ENCODE results near the gene GPX4. TPM values are rescaled to one million over a fixed set of nuclear protein-coding genes. Genes with fewer than 3 reads are reported as not detected.
A peak's percentile ranks its signal among the peaks of the same experiment; 100 is the strongest.

Gene GPX4
- polyA plus RNA-seq, 3 donors: 459 to 508 (median 493) TPM

- Histone ChIP-seq H4K20me1 (ENCODE audit: insufficient read depth, low read length) (peaks cover 42% of the 10 kb centered on the region), H3K4me1 (ENCODE audit: control insufficient read depth in 1 of 2, insufficient read depth in 2 of 2, low read length in 2 of 2) (peaks cover 46 to 56% of the 10 kb centered on the region in 2 donors), H3K9ac (ENCODE audit: insufficient read depth, low read length, poor library complexity, severe bottlenecking) (no peak overlapping the region), H3K27me3 (ENCODE audit: control insufficient read depth in 2 of 2, insufficient read depth in 2 of 2, low read length in 2 of 2) (no peaks in the 10 kb centered on the region), H3K4me3 (replicated peaks in 1 of 3; ENCODE audit: low read depth in 2 of 3, low read length in 3 of 3) (peak overlapping the region in 1 of 3 experiments; percentile 100), H3K9me3 (replicated peaks in 1 of 2; ENCODE audit: control insufficient read depth in 1 of 2, insufficient read depth in 1 of 2, low read length in 2 of 2) (no peaks in the 10 kb centered on the region), H2AFZ (ENCODE audit: insufficient read depth, low read depth, low read length, poor library complexity, severe bottlenecking) (no peak overlapping the region), H3K4me2 (replicated peaks; ENCODE audit: extremely low read depth, low read length, poor library complexity, severe bottlenecking) (no peak overlapping the region), H3K36me3 (replicated peaks in 1 of 2; ENCODE audit: control insufficient read depth in 1 of 2, insufficient read depth in 2 of 2, low read length in 2 of 2) (peaks cover 0 to 4% of the 10 kb centered on the region in 2 donors), H3K79me2 (ENCODE audit: insufficient read depth, low read length) (peaks cover 29% of the 10 kb centered on the region), H3K27ac (ENCODE audit: low read depth in 1 of 2, low read length in 2 of 2) (no peak overlapping the region)
- Mint-ChIP-seq H3K4me3 (peak overlapping the region in 1 of 2 donors; percentile 12), H3K4me1 (peaks cover 37% of the 10 kb centered on the region), H3K36me3 (peaks cover 9 to 16% of the 10 kb centered on the region in 2 donors), H3K9me3 (peaks cover 0 to 9% (median 0%) of the 10 kb centered on the region in 7 donors), H3K27ac (peak overlapping the region in 1 of 7 donors; percentile 43), H3K27me3 (ENCODE audit: low read depth in 3 of 3) (peaks cover 0 to 2% (median 2%) of the 10 kb centered on the region in 3 donors)
- intact Hi-C loops (cut with micrococcal nuclease): no loop called here
- no peak for TF ChIP-seq CTCF (IDR thresholded peaks at IDR 0.05)
- no peak for DNase-seq
- 94% methylated on average over 22 of the region's 37 CpGs for WGBS (ENCODE audit: insufficient coverage)
These were observed 39.7 kb upstream of the GPX4 start for GRCh38 chr19:1063909-1064660.

DNA sequence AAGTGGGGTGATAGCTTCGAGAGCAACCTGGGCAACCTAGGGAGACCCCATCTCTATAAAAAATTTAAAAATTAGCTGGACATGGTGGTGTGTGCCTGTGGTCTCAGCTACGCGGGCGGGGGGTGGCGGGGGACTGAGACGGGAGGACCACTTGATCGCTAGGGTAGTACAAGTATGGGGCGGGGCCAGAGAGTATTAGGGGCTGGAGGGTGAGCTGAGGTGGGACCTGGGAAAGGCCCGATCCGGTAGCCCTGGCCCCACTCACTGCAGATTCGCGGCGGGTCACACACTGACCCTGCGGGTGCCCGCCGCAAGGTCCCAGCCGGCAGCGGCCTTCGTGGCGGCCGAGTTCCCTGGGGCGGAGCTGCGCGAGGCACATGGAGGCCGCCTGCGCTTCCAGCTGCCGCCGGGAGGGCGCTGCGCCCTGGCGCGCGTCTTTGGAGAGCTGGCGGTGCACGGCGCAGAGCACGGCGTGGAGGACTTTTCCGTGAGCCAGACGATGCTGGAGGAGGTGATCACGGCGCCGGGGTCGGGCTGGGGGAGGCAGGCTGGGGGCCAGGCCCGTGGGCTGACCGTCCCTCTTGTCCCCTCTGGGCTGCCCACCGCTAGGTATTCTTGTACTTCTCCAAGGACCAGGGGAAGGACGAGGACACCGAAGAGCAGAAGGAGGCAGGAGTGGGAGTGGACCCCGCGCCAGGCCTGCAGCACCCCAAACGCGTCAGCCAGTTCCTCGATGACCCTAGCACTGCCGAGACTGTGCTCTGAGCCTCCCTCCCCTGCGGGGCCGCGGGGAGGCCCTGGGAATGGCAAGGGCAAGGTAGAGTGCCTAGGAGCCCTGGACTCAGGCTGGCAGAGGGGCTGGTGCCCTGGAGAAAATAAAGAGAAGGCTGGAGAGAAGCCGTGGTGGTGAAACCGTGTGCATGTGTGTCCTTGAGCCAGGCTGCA lies 38.9 kb upstream of the GPX4 start:
- H3K79me2 ChIP-seq (ENCODE audit: insufficient read depth, low read length): peaks cover 37% of the 10 kb centered on the region
- H4K20me1 ChIP-seq (ENCODE audit: insufficient read depth, low read length): peaks cover 51% of the 10 kb centered on the region
- peak overlapping the region in 1 of 3 experiments; percentile 100 for H3K4me3 ChIP-seq (replicated peaks in 1 of 3; ENCODE audit: low read depth in 2 of 3, low read length in 3 of 3)
- peak; percentile 93 for TF ChIP-seq CTCF (IDR thresholded peaks at IDR 0.05)
- DNase-seq: peak; percentile 71 to 78 (median 76)
- no peak overlapping the region for H2AFZ ChIP-seq (ENCODE audit: insufficient read depth, low read depth, low read length, poor library complexity, severe bottlenecking)
- peaks cover 0 to 2% (median 2%) of the 10 kb centered on the region in 3 donors for H3K27me3 Mint-ChIP-seq (ENCODE audit: low read depth in 3 of 3)
- intact Hi-C loops (cut with micrococcal nuclease): loop anchor here (5.0 kb wide), 2 partner anchors 37 to 43 kb away; partner anchors contain the start of genes GPX4 (in 2 of the 2), RNU6-2 (in 1 of the 2) and TMEM259 (in 1 of the 2)
- H3K36me3 ChIP-seq (replicated peaks in 1 of 2; ENCODE audit: control insufficient read depth in 1 of 2, insufficient read depth in 2 of 2, low read length in 2 of 2): peaks cover 4 to 8% of the 10 kb centered on the region in 2 donors
- WGBS (ENCODE audit: insufficient coverage): 14% methylated on average over 54 of the region's 60 CpGs
- H3K4me1 ChIP-seq (ENCODE audit: control insufficient read depth in 1 of 2, insufficient read depth in 2 of 2, low read length in 2 of 2): peaks cover 54 to 65% of the 10 kb centered on the region in 2 donors
- H3K9me3 ChIP-seq (replicated peaks in 1 of 2; ENCODE audit: control insufficient read depth in 1 of 2, insufficient read depth in 1 of 2, low read length in 2 of 2): no peaks in the 10 kb centered on the region
- H3K27ac Mint-ChIP-seq: peak overlapping the region in 3 of 7 donors; percentile 41 to 75 (median 55)
- peaks cover 45% of the 10 kb centered on the region for H3K4me1 Mint-ChIP-seq
- peaks cover 0 to 5% (median 0%) of the 10 kb centered on the region in 7 donors for H3K9me3 Mint-ChIP-seq
- peaks cover 15 to 18% of the 10 kb centered on the region in 2 donors for H3K36me3 Mint-ChIP-seq
- H3K4me2 ChIP-seq (replicated peaks; ENCODE audit: extremely low read depth, low read length, poor library complexity, severe bottlenecking): peak overlapping the region; percentile 59
- H3K9ac ChIP-seq (ENCODE audit: insufficient read depth, low read length, poor library complexity, severe bottlenecking): no peak overlapping the region
- no peaks in the 10 kb centered on the region for H3K27me3 ChIP-seq (ENCODE audit: control insufficient read depth in 2 of 2, insufficient read depth in 2 of 2, low read length in 2 of 2)
- H3K4me3 Mint-ChIP-seq: peak overlapping the region; percentile 37 to 55
- H3K27ac ChIP-seq (ENCODE audit: low read depth in 1 of 2, low read length in 2 of 2): no peak overlapping the region

Measured in CD14-positive monocyte (primary cell).